Endometrial microvascular endothelial cells (primary cell): ENCODE data around the gene CCDC33. TPM values are rescaled to one million over a fixed set of nuclear protein-coding genes. Genes with fewer than 3 reads are reported as not detected.

Source experiments
- in situ Hi-C: cut with HindIII; loops from 2 replicates; pipeline ENCODE4 v1.10.0; 2017; ENCODE audit warnings: low sequenced_read_pairs, low pct_unique_long_range_greater_than_20kb; ENCODE audit errors: inconsistent ontology term
- total RNA-seq: library from RNA; depleted of rRNA; stranded (reverse); fragments of >200 nt; gene quantifications from one replicate; pipeline ENCODE4 v1.2.3, GENCODE V29; 2015; ENCODE audit errors: inconsistent ontology term

CCDC33 gene
- total RNA-seq, 1 donor from 2014 or later = not detected

GRCh38 chr15:74300057-74300795 lies 64.1 kb downstream of the CCDC33 start:
- in situ Hi-C loops = no loop called here

- in situ Hi-C loops = no loop called here
Observed at GRCh38 chr15:74301583-74302361, 65.6 kb downstream of the CCDC33 start.

- in situ Hi-C loops = no loop called here
Observed at GRCh38 chr15:74302821-74303359, 66.8 kb downstream of the CCDC33 start.

GRCh38 chr15:74303741-74304309 lies 67.7 kb downstream of the CCDC33 start:
- in situ Hi-C loops = no loop called here

GRCh38 chr15:74304431-74304830 lies 68.3 kb downstream of the CCDC33 start:
- in situ Hi-C loops = no loop called here

GRCh38 chr15:74305687-74306086 lies 69.6 kb downstream of the CCDC33 start:
- in situ Hi-C loops = no loop called here

GRCh38 chr15:74306781-74307217 lies 70.7 kb downstream of the CCDC33 start:
- in situ Hi-C loops = no loop called here

GRCh38 chr15:74307827-74308811 lies 72.0 kb downstream of the CCDC33 start:
- in situ Hi-C loops = no loop called here

GRCh38 chr15:74311734-74312444 lies 75.8 kb downstream of the CCDC33 start:
- in situ Hi-C loops = no loop called here

- in situ Hi-C loops = no loop called here
Observed at GRCh38 chr15:74312445-74313007, 76.4 kb downstream of the CCDC33 start.

GRCh38 chr15:74313889-74314288 lies 77.8 kb downstream of the CCDC33 start:
- in situ Hi-C loops = no loop called here

- in situ Hi-C loops = no loop called here
Observed at GRCh38 chr15:74314795-74315438, 78.8 kb downstream of the CCDC33 start.

- in situ Hi-C loops = no loop called here
Observed at GRCh38 chr15:74315626-74316025, 79.5 kb downstream of the CCDC33 start.

- in situ Hi-C loops = no loop called here
Observed at GRCh38 chr15:74316141-74316540, 80.0 kb downstream of the CCDC33 start.

- in situ Hi-C loops = no loop called here
Observed at GRCh38 chr15:74317820-74318375, 81.8 kb downstream of the CCDC33 start.

GRCh38 chr15:74318376-74319137 lies 82.4 kb downstream of the CCDC33 start:
- in situ Hi-C loops = no loop called here
